Lower leg skin (tissue), 4 donors: ENCODE measurements around the gene C9orf43. TPM values are rescaled to one million over a fixed set of nuclear protein-coding genes. Genes with fewer than 3 reads are reported as not detected.
A peak's percentile ranks its signal among the peaks of the same experiment; 100 is the strongest.

ENCODE experiments used
- DNase-seq, 2 donors: peaks; one replicate each; pipeline ENCODE4 v3.0.0-alpha.2; 2019; ENCODE audit warnings: low spot score in 2 of 2
- H3K4me3 ChIP-seq: fragments of 200-600 bp; sonication (generic); 2 replicates; pipeline ENCODE4 v1.5.1; 2017; ENCODE audit warnings: mild to moderate bottlenecking, low read depth; ENCODE audit not compliant: poor library complexity, severe bottlenecking
- POLR2A ChIP-seq, 2 donors: fragments of 450-650 bp; IDR thresholded peaks; one replicate each; pipeline ENCODE4 v1.6.1; 2016 to 2017; ENCODE audit warnings: antibody characterized with exemption in 2 of 2, mild to moderate bottlenecking in 1 of 2, moderate library complexity in 1 of 2
- WGBS, 2 donors: methylation state at CpG; one replicate each; pipeline ENCODE4 v1.1.5; 2018; 5-methylcytosine and 5-hydroxymethylcytosine counted together
- intact Hi-C: fragments of 100-400 bp; cut with DNase I; formaldehyde crosslinking; loops from one replicate; pipeline ENCODE4 v1.15.0; 2023; ENCODE audit warnings: low total_unique reads
- total RNA-seq, 4 donors: library from RNA; depleted of rRNA; stranded (reverse); fragments of >200 nt; gene quantifications; one replicate each; pipeline ENCODE4 v1.1.0, GENCODE V29; 2016
- TF ChIP-seq, protein P1 (sequence below), 3 donors: fragments of 450-650 bp; IDR thresholded peaks; one replicate each; pipeline ENCODE4 v1.5.1; 2016; ENCODE audit warnings: antibody characterized with exemption in 3 of 3, mild to moderate bottlenecking in 3 of 3, moderate library complexity in 2 of 3

C9orf43 gene
- total RNA-seq, 4 donors from 2014 or later = 0.17 to 0.46 (median 0.37) TPM

- DNase-seq = no peak
- no peak overlapping the region for H3K4me3 ChIP-seq
- 87 to 95% methylated on average over 2 of the region's 2 CpGs for WGBS, 2 donors
- no peak for TF ChIP-seq POLR2A (IDR thresholded peaks at IDR 0.05)
- TF ChIP-seq, protein P1, sequence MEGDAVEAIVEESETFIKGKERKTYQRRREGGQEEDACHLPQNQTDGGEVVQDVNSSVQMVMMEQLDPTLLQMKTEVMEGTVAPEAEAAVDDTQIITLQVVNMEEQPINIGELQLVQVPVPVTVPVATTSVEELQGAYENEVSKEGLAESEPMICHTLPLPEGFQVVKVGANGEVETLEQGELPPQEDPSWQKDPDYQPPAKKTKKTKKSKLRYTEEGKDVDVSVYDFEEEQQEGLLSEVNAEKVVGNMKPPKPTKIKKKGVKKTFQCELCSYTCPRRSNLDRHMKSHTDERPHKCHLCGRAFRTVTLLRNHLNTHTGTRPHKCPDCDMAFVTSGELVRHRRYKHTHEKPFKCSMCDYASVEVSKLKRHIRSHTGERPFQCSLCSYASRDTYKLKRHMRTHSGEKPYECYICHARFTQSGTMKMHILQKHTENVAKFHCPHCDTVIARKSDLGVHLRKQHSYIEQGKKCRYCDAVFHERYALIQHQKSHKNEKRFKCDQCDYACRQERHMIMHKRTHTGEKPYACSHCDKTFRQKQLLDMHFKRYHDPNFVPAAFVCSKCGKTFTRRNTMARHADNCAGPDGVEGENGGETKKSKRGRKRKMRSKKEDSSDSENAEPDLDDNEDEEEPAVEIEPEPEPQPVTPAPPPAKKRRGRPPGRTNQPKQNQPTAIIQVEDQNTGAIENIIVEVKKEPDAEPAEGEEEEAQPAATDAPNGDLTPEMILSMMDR (IDR thresholded peaks at IDR 0.05) = no peak
- intact Hi-C loops = loop anchor here (5.0 kb wide), 1 partner anchor 213 kb away; no protein-coding TSS in a partner anchor
Observed at GRCh38 chr9:113444736-113445135, 34.2 kb downstream of the C9orf43 start.

DNA sequence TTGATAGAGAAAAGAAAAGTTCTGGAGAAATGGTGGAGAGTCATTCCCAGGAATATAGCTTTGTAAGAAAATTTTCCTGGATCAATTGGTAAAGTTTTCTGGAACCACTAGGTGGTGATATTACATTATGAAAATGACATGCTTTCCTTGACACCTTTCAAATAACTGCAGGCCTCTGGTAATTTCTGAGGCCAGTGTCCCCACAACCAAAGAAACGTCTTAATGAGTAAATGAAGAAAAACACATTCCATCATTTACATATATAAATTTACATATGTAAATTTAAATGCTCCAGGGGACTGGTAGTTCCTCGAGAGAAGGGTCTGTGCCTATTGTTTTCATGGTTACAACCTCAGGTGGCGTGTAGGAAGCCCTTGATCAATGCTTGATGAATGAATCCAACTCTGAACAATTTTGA lies 35.8 kb downstream of the C9orf43 start:
- 59 to 62% methylated on average over 3 of the region's 3 CpGs for WGBS, 2 donors
- DNase-seq = no peak
- TF ChIP-seq POLR2A (IDR thresholded peaks at IDR 0.05) = no peak
- TF ChIP-seq, protein P1 (IDR thresholded peaks at IDR 0.05) = no peak
- H3K4me3 ChIP-seq = no peak overlapping the region
- intact Hi-C loops = loop anchor here (5.0 kb wide), 1 partner anchor 211 kb away; no protein-coding TSS in a partner anchor

DNA sequence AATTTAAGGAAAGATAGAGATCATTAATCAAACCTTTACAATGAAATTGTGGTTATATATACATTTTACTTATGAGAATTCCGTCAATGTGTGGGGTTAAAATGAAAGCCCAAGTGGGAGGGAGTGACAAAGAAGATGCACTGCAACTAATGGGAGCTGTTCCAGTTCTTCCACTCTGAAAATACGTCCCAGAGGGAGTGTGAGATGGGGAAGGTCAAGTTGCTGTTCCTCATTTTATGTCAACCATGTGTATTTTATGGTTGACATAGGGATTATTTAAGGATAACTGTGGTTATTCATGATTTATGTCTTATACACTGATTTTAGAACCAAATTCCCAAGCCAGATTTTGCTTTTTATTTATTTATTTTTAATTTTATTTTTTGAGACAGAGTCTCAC lies 38.8 kb downstream of the C9orf43 start:
- no peak for DNase-seq

DNA sequence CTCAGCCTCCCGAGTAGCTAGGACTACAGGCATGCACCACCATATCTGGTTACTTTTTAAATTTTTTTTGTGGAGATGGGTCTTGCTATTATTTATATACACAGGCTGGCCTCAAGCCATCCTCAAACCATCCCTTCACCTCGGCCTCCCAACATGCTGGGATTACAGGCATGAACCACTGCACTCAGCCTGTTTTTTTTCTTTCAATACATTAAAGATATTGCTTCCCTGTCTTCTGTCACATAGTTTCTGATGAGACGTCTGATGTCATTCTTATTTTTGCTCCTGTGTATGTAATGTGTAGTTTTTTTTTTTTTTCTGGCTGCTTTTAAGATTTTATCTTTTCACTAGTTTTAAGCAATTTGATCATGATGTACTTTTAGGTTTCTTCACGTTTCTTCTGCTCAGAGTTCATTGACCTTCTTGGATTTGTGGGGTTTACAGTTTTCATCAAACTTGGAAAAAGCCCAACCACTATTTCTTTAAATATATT lies 41.6 kb downstream of the C9orf43 start:
- no peak for TF ChIP-seq POLR2A (IDR thresholded peaks at IDR 0.05)

More for the DNA sequence above, 38.8 kb downstream of the C9orf43 start:
- intact Hi-C loops = loop anchor here (5.0 kb wide), 1 partner anchor 208 kb away; no protein-coding TSS in a partner anchor
- H3K4me3 ChIP-seq = no peak overlapping the region
- WGBS, 2 donors = 53 to 60% methylated on average over 2 of the region's 2 CpGs
- no peak for TF ChIP-seq POLR2A (IDR thresholded peaks at IDR 0.05)
- TF ChIP-seq, protein P1 (IDR thresholded peaks at IDR 0.05) = no peak

GRCh38 chr9:113454914-113455761 lies 44.6 kb downstream of the C9orf43 start:
- TF ChIP-seq POLR2A (IDR thresholded peaks at IDR 0.05) = no peak
- TF ChIP-seq, protein P1 (IDR thresholded peaks at IDR 0.05) = no peak
- peak in 1 of 2 donors; percentile 41 for DNase-seq
- WGBS, 2 donors = 24 to 29% methylated on average over 5 of the region's 5 CpGs
- no peak overlapping the region for H3K4me3 ChIP-seq
- intact Hi-C loops = loop anchor here (10.0 kb wide), 1 partner anchor 140 kb away; no protein-coding TSS in a partner anchor

More for the DNA sequence above, 41.6 kb downstream of the C9orf43 start:
- no peak for DNase-seq
- WGBS, 2 donors = 70 to 72% methylated on average over 4 of the region's 4 CpGs
- intact Hi-C loops = loop anchor here (10.0 kb wide), 1 partner anchor 143 kb away; no protein-coding TSS in a partner anchor
- H3K4me3 ChIP-seq = no peak overlapping the region

GRCh38 chr9:113456235-113456634 lies 45.7 kb downstream of the C9orf43 start:
- 95 to 99% methylated on average over 2 of the region's 2 CpGs for WGBS, 2 donors
- TF ChIP-seq, protein P1 (IDR thresholded peaks at IDR 0.05) = no peak
- no peak for TF ChIP-seq POLR2A (IDR thresholded peaks at IDR 0.05)
- no peak overlapping the region for H3K4me3 ChIP-seq
- intact Hi-C loops = loop anchor here (10.0 kb wide), 1 partner anchor 139 kb away; no protein-coding TSS in a partner anchor
- DNase-seq = no peak
